Natural killer cell treated with Interleukin-12 subunit alpha and Interleukin-12 subunit beta and Interleukin-15 and Interleukin-18, amount 100 ng/mL, for 72 hours (primary cell): ENCODE data around the gene NRIP2. TPM values are rescaled to one million over a fixed set of nuclear protein-coding genes. Genes with fewer than 3 reads are reported as not detected.

ENCODE experiments used
- ATAC-seq, 2 donors: fragments of 150-1000 bp; cut with Tn5 transposase in 1 of 2; sonication (Bioruptor Pico), chemical (Tn5 transposase) in 1 of 2; 2 replicates each; pipeline ENCODE4 v1.10.0; 2021
- DNase-seq: peaks from one replicate; pipeline ENCODE4 v3.0.0; 2022; ENCODE audit warnings: low spot score
- H3K27ac Mint-ChIP-seq, 2 donors: 1 replicate in 1 of 2; 2 replicates in 1 of 2; pipeline ENCODE4 v1.8.0; 2022; ENCODE audit warnings: mixed read lengths in 2 of 2, mild to moderate bottlenecking in 1 of 2, moderate library complexity in 1 of 2
- H3K27me3 Mint-ChIP-seq, 2 donors: 1 replicate in 1 of 2; 2 replicates in 1 of 2; pipeline ENCODE4 v1.8.0; 2022; ENCODE audit warnings: mixed read lengths in 2 of 2
- H3K36me3 Mint-ChIP-seq: one replicate; pipeline ENCODE4 v1.8.0; 2022; ENCODE audit warnings: mixed read lengths
- H3K4me1 Mint-ChIP-seq, 2 donors: 1 replicate in 1 of 2; 2 replicates in 1 of 2; pipeline ENCODE4 v1.8.0; 2022; ENCODE audit warnings: low read depth in 2 of 2, mixed read lengths in 2 of 2, mild to moderate bottlenecking in 1 of 2
- H3K4me3 Mint-ChIP-seq: one replicate; pipeline ENCODE4 v1.8.0; 2022; ENCODE audit warnings: mixed read lengths
- H3K9me3 Mint-ChIP-seq: 2 replicates; pipeline ENCODE4 v1.8.0; 2022; ENCODE audit warnings: mixed read lengths
- total RNA-seq, 2 donors: library from RNA; stranded (reverse); gene quantifications; one replicate each; pipeline ENCODE4 v1.2.3, GENCODE V29; 2022

Gene NRIP2
- total RNA-seq, 2 donors from 2014 or later = not detected

DNA sequence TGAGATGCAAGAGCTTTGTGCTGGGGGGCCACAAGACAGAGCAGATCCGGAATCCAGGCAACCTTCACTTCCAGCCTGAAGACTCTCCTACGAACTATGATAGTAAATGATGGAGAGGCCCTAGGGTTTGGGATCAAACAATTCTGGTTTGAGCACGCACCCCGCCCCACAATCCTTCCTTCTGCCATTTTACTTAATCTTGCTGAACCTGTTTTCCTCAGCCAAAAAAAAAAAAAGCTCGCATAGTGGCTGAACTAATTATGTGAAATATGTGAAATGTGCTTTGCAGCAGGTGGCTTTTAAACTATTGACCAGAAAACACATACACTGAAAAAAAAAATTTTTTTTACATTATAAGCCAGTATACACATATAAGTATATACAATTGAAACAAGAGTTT is 23.0 kb downstream of the NRIP2 start:
- Mint-ChIP-seq H3K4me3 (peak overlapping the region; percentile 100), H3K9me3 (no peaks in the 10 kb centered on the region)

DNA sequence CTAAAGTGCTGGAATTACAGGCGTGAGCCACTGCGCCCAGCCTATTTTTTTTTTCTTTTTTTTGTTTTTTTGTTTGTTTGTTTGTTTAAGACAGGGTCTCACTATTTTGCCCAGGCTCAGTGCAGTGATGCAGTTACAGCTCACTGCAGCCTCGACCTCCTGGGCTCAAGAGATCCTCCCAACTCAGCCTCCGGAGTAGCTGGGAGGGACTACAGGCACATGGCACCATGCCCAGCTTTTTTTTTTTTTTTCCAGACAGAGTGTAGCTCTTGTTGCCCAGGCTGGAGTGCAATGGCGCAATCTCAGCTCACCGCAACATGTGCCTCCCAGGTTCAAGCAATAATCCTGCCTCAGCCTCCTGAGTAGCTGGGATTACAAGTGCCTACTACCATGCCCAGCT is 28.1 kb downstream of the NRIP2 start:
- Mint-ChIP-seq H3K27ac (no peak overlapping the region), H3K9me3 (no peaks in the 10 kb centered on the region), H3K27me3 (no peaks in the 10 kb centered on the region), H3K36me3 (peaks cover 4% of the 10 kb centered on the region), H3K4me3 (no peak overlapping the region), H3K4me1 (no peaks in the 10 kb centered on the region)
- DNase-seq (no peak), ATAC-seq (no peak)

More for the DNA sequence above, 23.0 kb downstream of the NRIP2 start:
- no peak for ATAC-seq
- no peak for DNase-seq
- Mint-ChIP-seq H3K27me3 (no peaks in the 10 kb centered on the region), H3K4me1 (peaks cover 13 to 14% of the 10 kb centered on the region in 2 donors), H3K27ac (peak overlapping the region; percentile 93 to 99), H3K36me3 (no peaks in the 10 kb centered on the region)

DNA sequence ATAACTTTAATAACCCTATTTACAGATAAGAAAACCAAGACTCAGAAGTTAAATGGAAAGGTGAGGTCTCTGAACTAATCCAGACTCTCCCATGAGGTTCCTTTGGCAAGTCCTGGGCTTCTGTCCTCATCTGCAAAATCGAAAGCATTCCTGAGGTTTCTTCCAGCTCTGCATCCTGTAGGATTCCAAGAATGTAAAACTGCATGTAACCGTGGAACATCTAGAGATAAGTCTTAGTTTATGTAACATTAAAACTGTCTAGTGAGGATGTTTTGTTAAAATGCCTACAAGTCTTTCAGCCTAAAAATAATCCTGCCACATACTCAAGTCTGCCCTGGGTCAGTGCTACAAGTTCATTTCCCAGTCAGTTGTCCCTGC is 29.7 kb downstream of the NRIP2 start:
- no peaks in the 10 kb centered on the region for H3K27me3 Mint-ChIP-seq
- DNase-seq = no peak
- no peak for ATAC-seq
- peaks cover 14% of the 10 kb centered on the region for H3K36me3 Mint-ChIP-seq
- no peak overlapping the region for H3K27ac Mint-ChIP-seq
- H3K9me3 Mint-ChIP-seq = no peaks in the 10 kb centered on the region
- no peak overlapping the region for H3K4me3 Mint-ChIP-seq
- no peaks in the 10 kb centered on the region for H3K4me1 Mint-ChIP-seq

DNA sequence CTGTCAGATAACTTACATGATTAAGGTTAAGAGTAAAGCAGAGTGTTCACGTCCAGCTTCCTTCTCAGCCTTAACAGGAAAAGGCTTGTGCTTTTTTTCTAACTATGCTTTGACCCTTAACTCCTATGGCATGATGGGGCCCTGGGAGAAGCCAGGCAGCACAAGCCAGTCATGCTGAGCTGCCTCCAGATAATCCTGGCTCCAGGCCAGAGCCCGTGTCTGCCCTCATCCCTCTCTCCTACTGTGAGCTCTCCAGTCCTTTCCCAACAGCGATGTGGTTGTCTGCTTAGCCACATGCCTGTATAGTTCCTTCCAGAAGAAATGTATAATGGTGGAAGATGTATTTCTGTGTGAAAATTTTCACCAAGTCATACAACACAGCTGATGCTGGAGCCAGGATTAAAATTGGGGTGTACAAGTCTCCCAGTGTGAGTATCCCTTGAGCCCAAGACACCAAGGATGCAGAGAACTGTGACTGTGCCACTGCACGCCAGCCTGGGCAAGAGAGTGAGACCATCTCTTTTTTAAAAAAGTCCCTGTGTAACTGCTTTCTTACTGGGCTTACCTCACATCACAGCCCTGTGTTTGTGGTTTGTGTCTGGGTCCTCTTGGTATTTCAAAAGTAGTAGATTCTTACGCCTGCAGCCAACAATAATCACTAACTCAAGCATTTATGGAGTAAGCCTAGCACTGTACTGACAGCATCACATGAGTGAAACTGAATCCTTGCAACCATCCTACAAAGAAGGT is 30.3 kb downstream of the NRIP2 start:
- H3K4me3 Mint-ChIP-seq = no peak overlapping the region
- H3K36me3 Mint-ChIP-seq = peaks cover 20% of the 10 kb centered on the region
- no peak for ATAC-seq

DNA sequence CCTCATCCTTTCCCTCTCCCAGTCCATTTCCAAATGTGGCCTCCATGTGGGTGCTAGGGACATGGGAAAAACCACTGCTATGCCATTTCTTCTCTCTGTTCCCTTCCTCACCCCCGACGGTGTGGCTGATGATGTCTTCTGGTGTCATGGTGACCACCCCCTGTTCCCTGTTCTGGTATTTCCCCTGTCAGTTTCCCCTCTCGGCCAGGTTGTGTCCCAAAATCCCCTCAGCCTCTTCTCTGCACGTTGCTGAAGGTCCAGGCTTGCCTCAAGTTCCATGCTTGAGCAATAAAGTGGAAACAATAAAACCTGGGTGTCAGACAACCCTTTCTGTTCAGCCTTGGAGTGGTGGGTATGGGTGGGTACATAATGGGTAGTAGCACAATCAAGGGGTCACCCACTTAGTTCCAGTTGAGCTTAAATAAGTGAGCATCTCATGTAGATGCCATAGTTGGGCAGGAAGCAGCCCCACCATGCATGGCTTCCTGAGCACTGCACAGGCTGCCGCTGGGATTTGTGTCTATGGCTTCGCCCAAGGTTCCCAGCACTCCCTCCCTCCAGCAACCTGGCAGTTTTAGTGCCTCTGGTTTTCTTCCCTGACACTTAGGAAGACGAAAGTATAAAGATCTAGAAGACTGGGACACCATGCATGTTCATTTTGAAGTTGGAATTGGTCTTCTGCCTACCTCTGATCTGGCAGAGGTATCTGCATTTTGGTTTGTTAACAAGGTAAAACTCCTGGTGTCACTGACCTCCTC is 31.0 kb downstream of the NRIP2 start:
- ATAC-seq = no peak
- H3K4me3 Mint-ChIP-seq = no peak overlapping the region
- no peak overlapping the region for H3K27ac Mint-ChIP-seq
- H3K36me3 Mint-ChIP-seq = peaks cover 27% of the 10 kb centered on the region
- H3K27me3 Mint-ChIP-seq = no peaks in the 10 kb centered on the region
- no peaks in the 10 kb centered on the region for H3K9me3 Mint-ChIP-seq
- no peak for DNase-seq
- no peaks in the 10 kb centered on the region for H3K4me1 Mint-ChIP-seq

More for the DNA sequence above, 30.3 kb downstream of the NRIP2 start:
- Mint-ChIP-seq H3K4me1 (no peaks in the 10 kb centered on the region), H3K27ac (no peak overlapping the region), H3K27me3 (no peaks in the 10 kb centered on the region), H3K9me3 (no peaks in the 10 kb centered on the region)
- no peak for DNase-seq

DNA sequence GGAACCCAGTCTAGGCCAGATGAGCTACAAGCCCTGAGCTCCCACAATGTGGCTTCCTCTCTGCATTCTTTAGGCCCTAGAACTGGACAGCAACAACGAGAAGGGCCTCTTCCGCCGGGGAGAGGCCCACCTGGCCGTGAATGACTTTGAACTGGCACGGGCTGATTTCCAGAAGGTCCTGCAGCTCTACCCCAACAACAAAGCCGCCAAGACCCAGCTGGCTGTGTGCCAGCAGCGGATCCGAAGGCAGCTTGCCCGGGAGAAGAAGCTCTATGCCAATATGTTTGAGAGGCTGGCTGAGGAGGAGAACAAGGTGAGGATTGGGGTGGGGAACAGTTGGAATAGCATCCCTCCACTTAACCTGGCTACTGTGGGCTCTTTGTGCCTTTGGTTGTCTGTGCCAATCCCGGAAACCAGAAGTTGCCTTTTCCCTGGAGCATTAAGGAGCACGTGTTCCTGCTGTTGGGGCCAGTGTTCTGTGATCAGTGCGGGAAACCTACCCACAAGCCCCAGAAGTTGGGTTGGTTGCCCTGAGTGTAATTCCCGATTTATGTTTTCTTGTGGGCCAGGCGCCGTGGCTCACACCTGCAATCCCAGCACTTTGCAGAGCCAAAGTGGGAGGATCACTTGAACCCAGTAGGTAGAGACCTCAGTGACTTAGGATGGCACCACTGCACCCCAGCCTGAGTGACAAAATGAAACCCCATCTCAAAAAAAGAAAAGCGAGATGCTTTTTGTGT is 33.6 kb downstream of the NRIP2 start:
- H3K4me3 Mint-ChIP-seq = no peak overlapping the region
- H3K27me3 Mint-ChIP-seq = no peaks in the 10 kb centered on the region
- H3K9me3 Mint-ChIP-seq = no peaks in the 10 kb centered on the region
- DNase-seq = no peak
- no peak overlapping the region for H3K27ac Mint-ChIP-seq
- ATAC-seq = no peak
- peaks cover 19 to 21% of the 10 kb centered on the region in 2 donors for H3K4me1 Mint-ChIP-seq
- H3K36me3 Mint-ChIP-seq = peaks cover 44% of the 10 kb centered on the region

DNA sequence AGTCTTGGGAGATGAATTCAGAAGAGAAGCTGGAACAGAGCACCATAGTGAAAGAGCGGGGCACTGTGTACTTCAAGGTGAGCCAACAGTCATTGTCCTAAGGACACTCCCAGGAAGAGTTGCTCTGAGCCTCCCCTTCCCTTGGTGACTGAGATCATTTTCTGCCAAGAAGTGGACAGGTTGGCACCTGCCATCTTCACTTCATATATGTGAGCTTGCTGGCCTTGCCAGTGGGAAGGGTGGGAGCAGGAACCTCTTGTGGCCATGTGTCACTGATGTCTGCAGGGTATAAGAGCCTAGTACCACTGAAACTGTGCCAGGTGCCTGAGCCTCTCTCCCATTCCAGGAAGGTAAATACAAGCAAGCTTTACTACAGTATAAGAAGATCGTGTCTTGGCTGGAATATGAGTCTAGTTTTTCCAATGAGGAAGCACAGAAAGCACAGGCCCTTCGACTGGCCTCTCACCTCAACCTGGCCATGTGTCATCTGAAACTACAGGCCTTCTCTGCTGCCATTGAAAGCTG is 34.7 kb downstream of the NRIP2 start:
- peaks cover 21 to 24% of the 10 kb centered on the region in 2 donors for H3K4me1 Mint-ChIP-seq

DNA sequence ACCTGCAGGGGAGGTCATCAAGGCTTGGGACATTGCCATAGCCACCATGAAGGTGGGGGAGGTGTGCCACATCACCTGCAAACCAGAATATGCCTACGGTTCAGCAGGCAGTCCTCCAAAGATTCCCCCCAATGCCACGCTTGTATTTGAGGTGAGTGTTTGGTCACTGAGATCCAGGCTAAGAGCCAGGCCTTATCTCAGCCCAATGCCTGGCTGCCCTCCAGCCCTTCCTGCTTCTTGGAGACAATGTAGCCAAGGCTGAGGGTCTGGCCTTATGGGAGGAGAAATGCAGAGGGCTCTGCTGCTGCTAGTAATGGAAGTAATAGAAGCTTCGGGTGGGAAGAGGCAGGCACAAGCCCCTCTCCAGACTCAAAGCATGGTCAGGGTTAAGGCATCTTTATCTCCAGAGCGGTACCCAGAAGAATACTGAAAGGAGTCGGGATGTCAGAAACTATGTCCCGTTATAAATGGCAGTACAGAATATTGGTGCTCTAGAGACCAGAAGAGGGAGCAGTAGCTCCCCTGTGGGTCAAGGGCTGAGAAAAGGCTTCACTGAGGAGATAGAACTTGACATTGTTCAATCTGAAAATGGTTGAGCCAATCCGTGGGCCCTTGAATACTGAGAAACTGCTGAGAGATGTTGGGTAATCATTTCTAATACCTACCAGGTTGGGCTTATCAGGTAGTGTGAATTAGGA is 37.0 kb downstream of the NRIP2 start:
- peaks cover 46% of the 10 kb centered on the region for H3K36me3 Mint-ChIP-seq
- peak overlapping the region; percentile 99 for H3K4me3 Mint-ChIP-seq
- H3K9me3 Mint-ChIP-seq = no peaks in the 10 kb centered on the region

More for the DNA sequence above, 34.7 kb downstream of the NRIP2 start:
- H3K4me3 Mint-ChIP-seq = no peak overlapping the region
- no peaks in the 10 kb centered on the region for H3K27me3 Mint-ChIP-seq
- DNase-seq (no peak), ATAC-seq (no peak)
- peaks cover 46% of the 10 kb centered on the region for H3K36me3 Mint-ChIP-seq
- H3K27ac Mint-ChIP-seq = no peak overlapping the region
- H3K9me3 Mint-ChIP-seq = no peaks in the 10 kb centered on the region

DNA sequence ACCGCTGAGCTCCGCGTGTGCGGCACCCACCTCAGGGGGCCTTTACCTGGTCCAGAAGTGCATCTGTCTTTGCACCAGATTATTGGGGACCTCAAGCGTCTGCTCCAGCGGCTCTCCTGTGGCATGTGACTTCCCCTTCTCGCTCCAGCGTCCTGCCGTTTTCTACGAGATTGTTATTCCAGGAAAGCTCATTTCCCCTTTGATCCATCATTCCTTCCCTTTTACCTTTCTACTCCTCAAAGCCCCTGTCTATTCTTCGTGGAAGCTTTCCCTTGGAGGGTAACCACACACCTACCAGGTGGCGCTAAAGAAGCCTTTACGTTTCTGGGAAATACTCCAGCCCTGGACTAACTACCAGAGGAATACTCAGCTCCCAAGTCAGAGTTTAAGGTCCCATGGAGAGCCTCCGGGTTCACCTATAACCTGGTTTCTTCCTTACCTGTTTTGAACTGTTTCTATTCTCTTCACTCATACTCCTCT is 38.6 kb downstream of the NRIP2 start:
- Mint-ChIP-seq H3K36me3 (peaks cover 39% of the 10 kb centered on the region), H3K4me3 (peak overlapping the region; percentile 99), H3K27me3 (no peaks in the 10 kb centered on the region), H3K4me1 (peaks cover 21 to 27% of the 10 kb centered on the region in 2 donors), H3K9me3 (no peaks in the 10 kb centered on the region), H3K27ac (peak overlapping the region; percentile 85)
- ATAC-seq (no peak), DNase-seq (no peak)

More for the DNA sequence above, 37.0 kb downstream of the NRIP2 start:
- Mint-ChIP-seq H3K27ac (peak overlapping the region in 1 of 2 donors; percentile 70), H3K27me3 (no peaks in the 10 kb centered on the region), H3K4me1 (peaks cover 21 to 24% of the 10 kb centered on the region in 2 donors)
- ATAC-seq (no peak), DNase-seq (no peak)

DNA sequence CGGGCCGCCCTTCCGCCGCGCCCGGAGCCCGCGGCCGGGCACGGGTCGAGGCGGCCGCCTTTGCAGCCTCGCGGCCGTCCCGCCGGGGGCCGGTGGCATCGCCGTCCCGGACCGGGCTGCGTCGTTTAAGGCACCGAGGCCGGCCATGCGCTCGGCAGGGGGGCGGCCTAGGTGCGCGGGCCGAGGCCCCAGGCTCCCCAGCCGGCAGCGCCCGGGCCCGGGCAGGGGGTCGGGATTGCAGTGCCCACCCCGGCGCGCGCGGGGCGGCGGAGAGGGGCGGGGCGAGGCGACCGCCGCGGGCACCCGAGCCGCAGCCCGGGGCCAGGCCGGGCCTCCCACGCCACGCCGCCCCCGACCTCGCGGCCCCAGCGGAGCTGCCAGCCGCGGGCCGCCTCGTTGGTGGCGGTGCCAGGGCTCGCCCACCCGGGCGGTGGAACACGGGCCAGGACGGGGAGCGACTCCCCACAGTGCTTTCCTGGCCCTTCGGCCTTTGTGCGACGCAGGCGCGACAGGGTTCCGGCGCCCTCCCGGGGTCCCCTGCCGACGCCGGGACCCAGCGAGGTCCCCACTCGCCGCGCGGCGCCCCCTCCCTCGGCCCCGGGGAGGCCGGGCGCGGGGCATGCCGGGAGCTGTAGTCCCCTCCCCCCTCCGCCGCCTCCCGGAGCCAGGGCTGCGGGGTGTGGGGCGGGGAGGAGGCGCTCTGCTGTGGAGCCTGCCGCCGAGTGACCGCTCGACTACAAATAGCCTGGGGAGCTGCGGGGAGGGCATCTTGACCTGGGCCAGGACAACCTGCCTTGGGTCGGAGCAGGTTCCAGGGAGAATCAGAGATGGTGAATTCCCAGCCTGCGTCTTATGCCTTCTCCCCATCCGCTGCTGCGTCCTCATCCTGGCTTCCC is 39.3 kb downstream of the NRIP2 start:
- Mint-ChIP-seq H3K36me3 (peaks cover 33% of the 10 kb centered on the region), H3K27ac (peak overlapping the region; percentile 85), H3K4me3 (peak overlapping the region; percentile 99), H3K27me3 (no peaks in the 10 kb centered on the region), H3K4me1 (peaks cover 21 to 27% of the 10 kb centered on the region in 2 donors), H3K9me3 (no peaks in the 10 kb centered on the region)
- DNase-seq (peak; percentile 83), ATAC-seq (peak; percentile 83 to 84)

DNA sequence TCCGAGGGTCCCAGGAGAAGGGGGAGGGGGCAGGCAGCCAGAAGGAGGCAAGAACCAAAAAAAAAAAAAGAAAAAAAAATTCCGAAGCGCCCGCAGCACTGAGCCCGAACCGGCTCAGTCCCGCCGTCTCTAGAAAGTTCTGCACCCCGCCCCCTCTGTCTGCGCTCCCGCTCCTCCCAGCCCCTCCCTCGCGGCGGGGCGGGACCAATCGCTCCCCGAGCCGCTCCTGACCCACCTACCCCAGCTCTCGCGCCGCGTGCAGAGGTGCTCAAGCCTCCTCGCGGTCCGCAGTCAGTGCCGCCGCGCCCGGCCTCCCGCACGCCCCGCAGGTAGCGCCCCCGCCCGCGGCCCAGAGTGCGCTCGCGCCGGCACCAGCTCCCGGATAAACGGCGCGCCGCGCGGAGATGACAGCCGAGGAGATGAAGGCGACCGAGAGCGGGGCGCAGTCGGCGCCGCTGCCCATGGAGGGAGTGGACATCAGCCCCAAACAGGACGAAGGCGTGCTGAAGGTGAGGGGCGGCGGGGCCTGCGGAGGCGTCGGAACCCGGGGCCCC is 40.0 kb downstream of the NRIP2 start, which contains the start of gene FKBP4:
Gene FKBP4 (plus strand): TSS at position 235 of the 554 bp plus-strand sequence. CDS start 170 bp downstream, at position 405.
- DNase-seq (peak; percentile 92), ATAC-seq (peak; percentile 95 to 97)
- peaks cover 29% of the 10 kb centered on the region for H3K36me3 Mint-ChIP-seq
- no peaks in the 10 kb centered on the region for H3K27me3 Mint-ChIP-seq
- H3K4me3 Mint-ChIP-seq = peak within 1 kb of the TSS; percentile 99
- peak within 1 kb of the TSS in 1 of 2 donors; percentile 85 for H3K27ac Mint-ChIP-seq
- no peaks in the 10 kb centered on the region for H3K9me3 Mint-ChIP-seq
- peaks cover 21 to 27% of the 10 kb centered on the region in 2 donors for H3K4me1 Mint-ChIP-seq

DNA sequence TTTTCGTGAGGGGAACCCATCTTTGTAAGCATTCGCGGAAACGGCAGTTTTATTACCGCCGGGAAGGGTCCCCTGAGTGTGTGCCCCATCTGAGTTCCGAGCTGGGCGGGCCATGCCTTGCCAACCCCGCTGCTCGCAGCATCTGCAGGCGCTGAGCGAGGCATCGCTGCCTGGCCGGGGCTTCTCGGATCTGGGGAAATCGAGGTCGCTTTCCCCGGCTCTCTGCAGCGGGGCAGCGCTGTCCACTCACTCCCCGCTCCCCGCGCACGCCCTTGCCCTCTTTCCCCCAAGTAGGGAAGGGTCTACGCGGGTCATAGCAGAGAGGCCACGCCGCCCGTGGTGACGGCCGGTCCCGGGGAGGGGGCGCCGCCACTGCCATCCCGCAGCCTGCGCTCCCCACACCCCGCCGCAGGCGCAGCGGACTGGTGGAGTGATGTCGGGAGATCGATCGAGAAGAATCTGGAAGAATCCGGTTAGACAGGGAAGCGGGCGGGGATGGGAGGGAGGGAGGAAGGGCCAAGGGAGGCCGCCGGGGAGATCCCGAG is 40.6 kb downstream of the NRIP2 start:
- H3K36me3 Mint-ChIP-seq = peaks cover 23% of the 10 kb centered on the region
- no peak for DNase-seq
- H3K27ac Mint-ChIP-seq = peak overlapping the region in 1 of 2 donors; percentile 10

More for the DNA sequence above, 40.6 kb downstream of the NRIP2 start:
- no peaks in the 10 kb centered on the region for H3K9me3 Mint-ChIP-seq
- no peaks in the 10 kb centered on the region for H3K27me3 Mint-ChIP-seq
- ATAC-seq = peak; percentile 18 to 34
- peak overlapping the region; percentile 62 for H3K4me3 Mint-ChIP-seq
- H3K4me1 Mint-ChIP-seq = peaks cover 21 to 27% of the 10 kb centered on the region in 2 donors
